ENCODE results near the gene ROMO1. TPM values are rescaled to one million over a fixed set of nuclear protein-coding genes. Genes with fewer than 3 reads are reported as not detected.
A peak's percentile ranks its signal among the peaks of the same experiment; 100 is the strongest.

ROMO1 gene
- total and polyA plus RNA-seq, 2 of the 8 experiments (the other 6 are each of a cell fraction or from before 2014, with no cell fraction given) = 164 to 702 TPM

GRCh38 chr20:35664466-35665206 lies 34.6 kb upstream of the ROMO1 start, which contains the start of the genes CPNE1 and RBM12 (continued):
- no peak for TF ChIP-seq HDAC2 (IDR thresholded peaks at IDR 0.05; ENCODE audit: borderline replicate concordance in 1 of 2, low read depth in 2 of 2, low read length in 2 of 2)
- TF ChIP-seq E2F6 (IDR thresholded peaks at IDR 0.05) = peak; percentile 77
- peak; percentile 98 for TF ChIP-seq YY1 (IDR thresholded peaks at IDR 0.05; ENCODE audit: low read depth, low read length)
- peak; percentile 86 for TF ChIP-seq CREB1 (IDR thresholded peaks at IDR 0.05)
- no peak for TF ChIP-seq SUZ12 (IDR thresholded peaks at IDR 0.05; ENCODE audit: low read length)
- TF ChIP-seq SP1 (IDR thresholded peaks at IDR 0.05; ENCODE audit: low read depth, low read length) = peak; percentile 26; the same call in 1 of the 2 replicates
- TF ChIP-seq, protein P1, sequence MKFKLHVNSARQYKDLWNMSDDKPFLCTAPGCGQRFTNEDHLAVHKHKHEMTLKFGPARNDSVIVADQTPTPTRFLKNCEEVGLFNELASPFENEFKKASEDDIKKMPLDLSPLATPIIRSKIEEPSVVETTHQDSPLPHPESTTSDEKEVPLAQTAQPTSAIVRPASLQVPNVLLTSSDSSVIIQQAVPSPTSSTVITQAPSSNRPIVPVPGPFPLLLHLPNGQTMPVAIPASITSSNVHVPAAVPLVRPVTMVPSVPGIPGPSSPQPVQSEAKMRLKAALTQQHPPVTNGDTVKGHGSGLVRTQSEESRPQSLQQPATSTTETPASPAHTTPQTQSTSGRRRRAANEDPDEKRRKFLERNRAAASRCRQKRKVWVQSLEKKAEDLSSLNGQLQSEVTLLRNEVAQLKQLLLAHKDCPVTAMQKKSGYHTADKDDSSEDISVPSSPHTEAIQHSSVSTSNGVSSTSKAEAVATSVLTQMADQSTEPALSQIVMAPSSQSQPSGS (IDR thresholded peaks at IDR 0.05; ENCODE audit: low read length) = peak; percentile 72
- peak; percentile 83 for TF ChIP-seq RBBP5 (IDR thresholded peaks at IDR 0.05; ENCODE audit: borderline replicate concordance, low read depth, low read length)
- peak; percentile 86 for TF ChIP-seq MAX (IDR thresholded peaks at IDR 0.05)
- peak; percentile 95 for TF ChIP-seq TAF7 (optimal IDR thresholded peaks at IDR 0.05; ENCODE audit: borderline replicate concordance, low read depth, low read length)
- 0 out of 4 replicates have a peak, but pooled peaks of 1 of the 2 experiments have one; percentile 64 for TF ChIP-seq SIN3A (conservative IDR thresholded peaks at IDR 0.05 in 1 of 2, IDR thresholded peaks at IDR 0.05 in 1 of 2; ENCODE audit: low read depth in 1 of 2, low read length in 2 of 2)
- TF ChIP-seq, protein P2, sequence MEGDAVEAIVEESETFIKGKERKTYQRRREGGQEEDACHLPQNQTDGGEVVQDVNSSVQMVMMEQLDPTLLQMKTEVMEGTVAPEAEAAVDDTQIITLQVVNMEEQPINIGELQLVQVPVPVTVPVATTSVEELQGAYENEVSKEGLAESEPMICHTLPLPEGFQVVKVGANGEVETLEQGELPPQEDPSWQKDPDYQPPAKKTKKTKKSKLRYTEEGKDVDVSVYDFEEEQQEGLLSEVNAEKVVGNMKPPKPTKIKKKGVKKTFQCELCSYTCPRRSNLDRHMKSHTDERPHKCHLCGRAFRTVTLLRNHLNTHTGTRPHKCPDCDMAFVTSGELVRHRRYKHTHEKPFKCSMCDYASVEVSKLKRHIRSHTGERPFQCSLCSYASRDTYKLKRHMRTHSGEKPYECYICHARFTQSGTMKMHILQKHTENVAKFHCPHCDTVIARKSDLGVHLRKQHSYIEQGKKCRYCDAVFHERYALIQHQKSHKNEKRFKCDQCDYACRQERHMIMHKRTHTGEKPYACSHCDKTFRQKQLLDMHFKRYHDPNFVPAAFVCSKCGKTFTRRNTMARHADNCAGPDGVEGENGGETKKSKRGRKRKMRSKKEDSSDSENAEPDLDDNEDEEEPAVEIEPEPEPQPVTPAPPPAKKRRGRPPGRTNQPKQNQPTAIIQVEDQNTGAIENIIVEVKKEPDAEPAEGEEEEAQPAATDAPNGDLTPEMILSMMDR (IDR thresholded peaks at IDR 0.05; ENCODE audit: control extremely low read depth in 1 of 3, insufficient read depth in 1 of 3, low read depth in 1 of 3, low read length in 3 of 3) = no peak
- no peak for TF ChIP-seq CBX8 (IDR thresholded peaks at IDR 0.05; ENCODE audit: borderline replicate concordance, low read depth, low read length)
- peak; percentile 63; the same call in 1 of the 2 replicates for TF ChIP-seq GTF2F1 (IDR thresholded peaks at IDR 0.05; ENCODE audit: borderline replicate concordance, low read depth, low read length)
- no peak for TF ChIP-seq MAFK (IDR thresholded peaks at IDR 0.05; ENCODE audit: low read depth, low read length)
- TF ChIP-seq TEAD4 (IDR thresholded peaks at IDR 0.05; ENCODE audit: low read depth, low read length) = peak; percentile 82
